ENCODE data around the gene RASAL2. TPM values are rescaled to one million over a fixed set of nuclear protein-coding genes. Genes with fewer than 3 reads are reported as not detected.

Gene RASAL2
- polyA plus RNA-seq, 2 of the 4 experiments (the other 2 are of a cell fraction) = 7.1 to 17.6 TPM

DNA sequence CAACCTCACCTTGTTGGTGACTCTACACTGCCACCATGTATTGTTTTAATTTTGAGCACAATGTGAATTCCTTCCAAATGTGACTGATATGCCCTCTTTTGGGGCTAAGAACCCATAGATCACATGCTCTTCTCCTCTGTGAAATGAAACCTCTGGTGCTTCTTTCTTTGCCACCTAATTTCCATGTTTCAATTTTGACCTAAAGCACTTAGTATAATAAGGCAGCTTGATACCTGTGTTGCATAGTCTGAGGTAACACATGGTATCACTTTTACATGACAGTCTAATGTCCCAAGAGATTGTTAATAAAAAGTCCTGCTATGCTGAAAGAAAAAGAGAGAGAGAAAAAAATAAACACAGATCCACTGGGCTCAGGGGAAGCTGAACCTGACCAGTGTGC is 378.6 kb downstream of the RASAL2 start:
- CTCF ChIA-PET = interaction anchor here (2.5 kb wide), 1 partner anchor 29 kb away, joined by 8 read pairs; no protein-coding TSS in a partner anchor
- POLR2A ChIA-PET = no interaction called here
- no peak overlapping the region for H3K27ac ChIP-seq
- H3K4me3 ChIP-seq = no peak overlapping the region
- no peaks in the 10 kb centered on the region for H3K9me3 ChIP-seq
- no peaks in the 10 kb centered on the region for H3K4me1 ChIP-seq
- no peak for DNase-seq (ENCODE audit: low read depth in 1 of 2, low spot score in 1 of 2)
- TF ChIP-seq NPAS2 (CRISPR knock-in tag; IDR thresholded peaks at IDR 0.05; ENCODE audit: borderline replicate concordance) = no peak
- TF ChIP-seq FOXS1 (CRISPR knock-in tag; IDR thresholded peaks at IDR 0.05) = no peak
- no peak for TF ChIP-seq RNF2 (IDR thresholded peaks at IDR 0.05; ENCODE audit: borderline replicate concordance, low read depth)
- TF ChIP-seq, protein P1, sequence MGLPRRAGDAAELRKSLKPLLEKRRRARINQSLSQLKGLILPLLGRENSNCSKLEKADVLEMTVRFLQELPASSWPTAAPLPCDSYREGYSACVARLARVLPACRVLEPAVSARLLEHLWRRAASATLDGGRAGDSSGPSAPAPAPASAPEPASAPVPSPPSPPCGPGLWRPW (IDR thresholded peaks at IDR 0.05) = no peak
- TF ChIP-seq FOSB (CRISPR knock-in tag; IDR thresholded peaks at IDR 0.05) = no peak
- TF ChIP-seq EP300 (IDR thresholded peaks at IDR 0.05) = no peak
- no peak for TF ChIP-seq HOXB5 (CRISPR knock-in tag; IDR thresholded peaks at IDR 0.05)
- TF ChIP-seq SREBF2 (IDR thresholded peaks at IDR 0.05) = no peak
- TF ChIP-seq RFX5 (IDR thresholded peaks at IDR 0.05) = no peak
- TF ChIP-seq NFE2L2 (conservative IDR thresholded peaks at IDR 0.05; ENCODE audit: low read length) = no peak
- TF ChIP-seq FOSL2 (IDR thresholded peaks at IDR 0.05) = no peak
- no peak for TF ChIP-seq FOSL2 (CRISPR knock-in tag; IDR thresholded peaks at IDR 0.05)
- no peak for TF ChIP-seq NR3C1 (IDR thresholded peaks at IDR 0.05)
- no peak overlapping the region for H3K4me2 ChIP-seq
- FAIRE-seq = no peak
- no peak for ATAC-seq

DNA sequence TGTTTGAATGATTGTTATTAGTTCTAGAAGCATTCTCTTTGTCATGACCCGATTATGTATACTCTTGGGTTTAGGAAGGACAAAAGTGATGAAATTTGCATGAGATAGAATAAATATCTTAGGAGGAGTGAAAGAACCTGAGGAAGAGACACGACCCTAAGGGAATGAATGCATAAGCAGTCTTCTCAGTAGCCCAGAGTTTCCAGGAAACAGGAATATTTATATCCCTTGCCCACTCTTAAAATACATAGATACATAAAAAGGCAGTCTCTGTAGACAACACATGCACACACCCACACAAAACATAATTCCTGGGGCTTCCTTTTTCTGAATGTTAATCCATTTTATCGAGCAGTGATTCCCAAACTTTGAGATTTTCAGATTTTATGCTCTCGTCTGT is 383.5 kb downstream of the RASAL2 start:
- no peak for DNase-seq (ENCODE audit: low read depth in 1 of 2, low spot score in 1 of 2)
- H3K4me3 ChIP-seq = no peak overlapping the region
- ATAC-seq = no peak
- ChIA-PET CTCF (no interaction called here), POLR2A (no interaction called here)
- FAIRE-seq = no peak
- TF ChIP-seq, protein P1 (IDR thresholded peaks at IDR 0.05) = no peak
- no peak for TF ChIP-seq SMC3 (IDR thresholded peaks at IDR 0.05)
- TF ChIP-seq CHD2 (IDR thresholded peaks at IDR 0.05; ENCODE audit: low read length, partially characterized antibody) = no peak
- TF ChIP-seq, protein P2, sequence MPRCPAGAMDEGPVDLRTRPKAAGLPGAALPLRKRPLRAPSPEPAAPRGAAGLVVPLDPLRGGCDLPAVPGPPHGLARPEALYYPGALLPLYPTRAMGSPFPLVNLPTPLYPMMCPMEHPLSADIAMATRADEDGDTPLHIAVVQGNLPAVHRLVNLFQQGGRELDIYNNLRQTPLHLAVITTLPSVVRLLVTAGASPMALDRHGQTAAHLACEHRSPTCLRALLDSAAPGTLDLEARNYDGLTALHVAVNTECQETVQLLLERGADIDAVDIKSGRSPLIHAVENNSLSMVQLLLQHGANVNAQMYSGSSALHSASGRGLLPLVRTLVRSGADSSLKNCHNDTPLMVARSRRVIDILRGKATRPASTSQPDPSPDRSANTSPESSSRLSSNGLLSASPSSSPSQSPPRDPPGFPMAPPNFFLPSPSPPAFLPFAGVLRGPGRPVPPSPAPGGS (IDR thresholded peaks at IDR 0.05) = no peak
- TF ChIP-seq CBX8 (IDR thresholded peaks at IDR 0.05) = no peak
- no peak for TF ChIP-seq MYC (IDR thresholded peaks at IDR 0.05; ENCODE audit: borderline replicate concordance, low read length)
- no peak for TF ChIP-seq NR3C1 (IDR thresholded peaks at IDR 0.05)
- no peak for TF ChIP-seq POLR2A (IDR thresholded peaks at IDR 0.05; ENCODE audit: low read length)
- TF ChIP-seq, protein P3, sequence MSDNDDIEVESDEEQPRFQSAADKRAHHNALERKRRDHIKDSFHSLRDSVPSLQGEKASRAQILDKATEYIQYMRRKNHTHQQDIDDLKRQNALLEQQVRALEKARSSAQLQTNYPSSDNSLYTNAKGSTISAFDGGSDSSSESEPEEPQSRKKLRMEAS (IDR thresholded peaks at IDR 0.05) = no peak
- no peak for TF ChIP-seq JUN (IDR thresholded peaks at IDR 0.05)
- TF ChIP-seq, protein P4, sequence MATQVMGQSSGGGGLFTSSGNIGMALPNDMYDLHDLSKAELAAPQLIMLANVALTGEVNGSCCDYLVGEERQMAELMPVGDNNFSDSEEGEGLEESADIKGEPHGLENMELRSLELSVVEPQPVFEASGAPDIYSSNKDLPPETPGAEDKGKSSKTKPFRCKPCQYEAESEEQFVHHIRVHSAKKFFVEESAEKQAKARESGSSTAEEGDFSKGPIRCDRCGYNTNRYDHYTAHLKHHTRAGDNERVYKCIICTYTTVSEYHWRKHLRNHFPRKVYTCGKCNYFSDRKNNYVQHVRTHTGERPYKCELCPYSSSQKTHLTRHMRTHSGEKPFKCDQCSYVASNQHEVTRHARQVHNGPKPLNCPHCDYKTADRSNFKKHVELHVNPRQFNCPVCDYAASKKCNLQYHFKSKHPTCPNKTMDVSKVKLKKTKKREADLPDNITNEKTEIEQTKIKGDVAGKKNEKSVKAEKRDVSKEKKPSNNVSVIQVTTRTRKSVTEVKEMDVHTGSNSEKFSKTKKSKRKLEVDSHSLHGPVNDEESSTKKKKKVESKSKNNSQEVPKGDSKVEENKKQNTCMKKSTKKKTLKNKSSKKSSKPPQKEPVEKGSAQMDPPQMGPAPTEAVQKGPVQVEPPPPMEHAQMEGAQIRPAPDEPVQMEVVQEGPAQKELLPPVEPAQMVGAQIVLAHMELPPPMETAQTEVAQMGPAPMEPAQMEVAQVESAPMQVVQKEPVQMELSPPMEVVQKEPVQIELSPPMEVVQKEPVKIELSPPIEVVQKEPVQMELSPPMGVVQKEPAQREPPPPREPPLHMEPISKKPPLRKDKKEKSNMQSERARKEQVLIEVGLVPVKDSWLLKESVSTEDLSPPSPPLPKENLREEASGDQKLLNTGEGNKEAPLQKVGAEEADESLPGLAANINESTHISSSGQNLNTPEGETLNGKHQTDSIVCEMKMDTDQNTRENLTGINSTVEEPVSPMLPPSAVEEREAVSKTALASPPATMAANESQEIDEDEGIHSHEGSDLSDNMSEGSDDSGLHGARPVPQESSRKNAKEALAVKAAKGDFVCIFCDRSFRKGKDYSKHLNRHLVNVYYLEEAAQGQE (IDR thresholded peaks at IDR 0.05) = no peak
- TF ChIP-seq FOSL2 (IDR thresholded peaks at IDR 0.05) = no peak
- TF ChIP-seq FOSL2 (CRISPR knock-in tag; IDR thresholded peaks at IDR 0.05) = no peak
- TF ChIP-seq KDM5A (IDR thresholded peaks at IDR 0.05) = no peak
- H3K27ac ChIP-seq = no peak overlapping the region
- WGBS (ENCODE audit: missing lambda C conversion rate) = 90% methylated on average over 4 of the region's 4 CpGs
- no peak overlapping the region for H3K4me2 ChIP-seq
- no peaks in the 10 kb centered on the region for H3K9me3 ChIP-seq
- H3K4me1 ChIP-seq = no peaks in the 10 kb centered on the region

Data from A549 (cell line).